Muscle layer of duodenum (tissue), 2 donors: Measurements from ENCODE around the gene PDIA4.
"Not testable (repeated sequence)": the region's sequence is repeated elsewhere in the genome, so short reads cannot be mapped to it uniquely, and the experiment has no call there.

Experiments
- H3K27ac ChIP-seq: one replicate; pipeline ENCODE4 v1.7.0; 2013; ENCODE audit warnings: mild to moderate bottlenecking, low read length
- H3K27me3 ChIP-seq: one replicate; pipeline ENCODE4 v1.7.0; 2013; ENCODE audit warnings: low read depth, mild to moderate bottlenecking, control low read depth, low read length
- H3K36me3 ChIP-seq, 2 donors: one replicate each; pipeline ENCODE4 v1.7.0; 2013; ENCODE audit warnings: low read length in 2 of 2, control low read depth in 1 of 2, mild to moderate bottlenecking in 1 of 2; ENCODE audit not compliant: insufficient read depth in 2 of 2, control insufficient read depth in 1 of 2
- H3K4me1 ChIP-seq, 2 donors: one replicate each; pipeline ENCODE4 v1.7.0; 2013; ENCODE audit warnings: low read length in 2 of 2, mild to moderate bottlenecking in 2 of 2, control low read depth in 1 of 2, moderate library complexity in 1 of 2; ENCODE audit not compliant: insufficient read depth in 2 of 2, control insufficient read depth in 1 of 2
- H3K4me3 ChIP-seq, 2 donors: one replicate each; pipeline ENCODE4 v1.7.0; 2013; ENCODE audit warnings: low read length in 2 of 2, low read depth in 1 of 2, mild to moderate bottlenecking in 1 of 2
- H3K9me3 ChIP-seq, 2 donors: one replicate each; pipeline ENCODE4 v1.7.0; 2013; ENCODE audit warnings: low read length in 2 of 2, control low read depth in 1 of 2, mild to moderate bottlenecking in 1 of 2; ENCODE audit not compliant: control insufficient read depth in 1 of 2
- donor health status: healthy.

Gene PDIA4

DNA sequence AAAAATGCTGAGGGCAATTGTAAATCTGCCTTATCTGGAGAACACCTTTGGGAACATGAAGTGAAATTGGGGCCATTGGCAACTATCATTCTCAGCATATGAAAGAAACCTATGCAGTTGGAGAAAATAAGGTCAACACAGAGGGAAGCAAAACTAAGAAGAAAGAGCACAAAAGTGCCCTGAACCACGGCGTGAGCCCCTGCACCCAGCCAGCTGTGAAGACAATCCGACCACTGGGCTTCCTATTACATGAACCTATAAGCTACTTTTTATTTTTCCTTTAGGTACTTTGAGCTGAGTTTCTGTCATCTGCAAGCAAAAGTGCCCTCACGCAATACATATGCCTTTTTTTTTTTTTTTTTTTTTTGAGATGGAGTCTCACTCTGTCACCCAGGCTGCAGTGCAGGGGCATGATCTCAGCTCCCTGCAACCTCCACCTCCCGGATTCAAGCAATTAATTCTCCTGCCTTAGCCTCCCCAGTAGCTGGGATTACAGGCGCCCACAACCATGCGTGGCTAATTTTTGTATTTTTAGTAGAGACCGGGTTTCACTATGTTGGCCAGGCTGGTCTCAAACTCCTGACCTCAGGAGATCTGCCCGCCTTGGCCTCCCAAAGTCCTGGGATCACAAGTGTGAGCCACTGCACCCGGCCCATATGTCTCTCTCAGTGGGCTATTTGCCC lies 34.1 kb upstream of the PDIA4 start:
- H3K9me3 ChIP-seq, H3K4me3 ChIP-seq, H3K36me3 ChIP-seq, H3K27me3 ChIP-seq, H3K27ac ChIP-seq, H3K4me1 ChIP-seq: not testable (repeated sequence)

DNA sequence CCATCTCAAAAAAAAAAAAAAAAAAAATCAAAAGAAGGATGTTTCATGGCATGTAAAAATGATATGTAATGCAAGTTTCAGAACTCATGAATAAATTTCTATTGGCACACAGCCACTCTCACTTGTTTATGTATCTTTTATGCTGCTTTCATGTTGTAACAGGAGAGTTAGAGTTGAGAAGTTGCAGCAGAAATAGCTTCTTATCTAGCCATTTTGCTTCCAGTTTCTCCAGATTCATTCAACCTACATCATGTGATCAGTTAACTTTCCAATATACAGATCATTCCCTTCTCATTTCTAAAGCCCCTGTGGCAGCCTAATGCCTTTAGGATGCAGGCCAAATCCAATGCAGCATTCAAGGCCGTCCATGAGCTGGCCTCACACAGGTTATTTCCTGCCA lies 31.9 kb upstream of the PDIA4 start:
- Histone ChIP-seq H3K27ac (no peak overlapping the region), H3K4me1 (no peaks in the 10 kb centered on the region), H3K9me3 (no peaks in the 10 kb centered on the region), H3K4me3 (no peak overlapping the region), H3K27me3 (no peaks in the 10 kb centered on the region), H3K36me3 (no peaks in the 10 kb centered on the region)

DNA sequence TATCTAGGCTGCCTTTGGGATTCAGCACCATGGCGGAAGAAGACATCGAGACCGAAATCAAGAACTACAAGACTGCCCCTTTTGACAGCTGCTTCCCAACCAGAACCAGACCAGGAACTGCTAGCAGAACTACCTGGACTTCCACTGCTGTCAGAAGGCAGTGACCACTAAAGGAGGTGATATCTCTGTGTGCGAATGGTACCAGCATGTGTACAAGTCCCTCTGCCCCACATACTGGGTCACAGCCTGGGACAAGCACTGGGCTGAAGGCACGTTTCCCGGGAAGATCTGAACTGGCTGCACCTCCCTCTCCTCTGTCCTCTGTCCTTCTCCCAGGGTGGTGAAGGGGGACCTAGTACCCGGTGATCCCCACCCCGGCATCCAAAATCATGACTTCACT lies 25.6 kb upstream of the PDIA4 start:
- Histone ChIP-seq H3K27me3 (no peaks in the 10 kb centered on the region), H3K36me3 (no peaks in the 10 kb centered on the region), H3K4me1 (no peaks in the 10 kb centered on the region), H3K4me3 (no peak overlapping the region), H3K27ac (no peak overlapping the region), H3K9me3 (no peaks in the 10 kb centered on the region)

DNA sequence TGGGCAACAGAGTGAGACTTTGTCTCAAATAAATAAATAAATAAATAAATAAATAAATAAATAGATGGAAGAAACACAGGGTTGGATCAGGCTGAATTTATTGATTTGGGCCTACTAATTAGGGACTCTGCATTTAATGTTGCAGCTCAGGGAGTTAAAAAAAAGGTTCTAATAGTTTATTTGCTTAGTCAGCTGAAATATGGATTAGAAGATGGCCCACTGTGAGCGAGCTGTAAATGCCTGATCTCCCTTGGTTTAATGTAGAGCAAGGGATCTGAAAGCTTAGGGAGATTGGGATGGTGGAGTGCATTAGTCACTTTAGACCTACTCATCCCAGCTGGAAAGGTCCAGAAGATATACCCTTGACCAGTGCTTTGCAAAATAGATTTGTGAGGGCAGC lies 25.1 kb upstream of the PDIA4 start:
- Histone ChIP-seq H3K4me3 (no peak overlapping the region), H3K4me1 (no peaks in the 10 kb centered on the region), H3K9me3 (no peaks in the 10 kb centered on the region), H3K27ac (no peak overlapping the region), H3K36me3 (no peaks in the 10 kb centered on the region), H3K27me3 (no peaks in the 10 kb centered on the region)

DNA sequence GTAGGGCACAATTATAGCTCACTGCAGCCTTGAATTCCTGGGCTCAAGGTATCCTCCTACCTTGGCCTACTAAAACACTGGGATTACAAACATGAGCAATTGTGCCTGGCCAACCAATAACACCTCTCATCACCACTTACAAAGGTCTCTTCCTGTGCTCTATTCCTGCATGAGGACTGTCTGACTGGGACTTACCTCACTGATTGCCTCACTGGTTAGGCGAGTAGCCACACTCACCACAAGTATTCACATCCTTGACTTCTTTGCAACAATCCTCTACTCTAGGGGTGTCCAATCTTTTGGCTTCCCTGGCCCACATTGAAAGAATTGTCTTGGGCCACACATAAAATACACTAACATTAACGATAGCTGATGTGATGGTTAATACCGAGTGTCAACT lies 22.6 kb upstream of the PDIA4 start:
- no peaks in the 10 kb centered on the region for H3K4me1 ChIP-seq
- no peak overlapping the region for H3K27ac ChIP-seq
- H3K9me3 ChIP-seq: no peaks in the 10 kb centered on the region
- no peaks in the 10 kb centered on the region for H3K36me3 ChIP-seq
- no peak overlapping the region for H3K4me3 ChIP-seq
- no peaks in the 10 kb centered on the region for H3K27me3 ChIP-seq

DNA sequence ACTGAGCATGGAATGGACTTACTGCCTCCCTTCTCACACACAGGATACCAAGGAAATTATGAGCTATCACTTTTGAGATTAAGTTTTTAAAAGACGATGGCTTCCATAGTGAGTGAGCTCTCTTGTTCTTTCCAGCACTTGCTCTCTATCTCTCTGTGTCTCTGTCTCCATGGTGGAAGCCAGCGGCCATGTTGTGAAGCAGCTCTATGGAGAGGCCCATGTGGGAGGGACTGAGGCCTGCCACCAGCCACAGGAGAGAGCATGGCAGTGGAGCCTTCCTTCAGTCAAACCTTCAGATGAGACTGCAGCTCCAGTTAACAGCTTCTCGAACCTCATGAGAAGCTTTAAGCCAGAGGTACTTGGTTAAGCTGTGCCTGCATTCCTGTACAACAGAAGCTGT lies 20.5 kb upstream of the PDIA4 start:
- Histone ChIP-seq H3K36me3 (no peaks in the 10 kb centered on the region), H3K4me3 (no peak overlapping the region), H3K4me1 (no peaks in the 10 kb centered on the region), H3K27ac (no peak overlapping the region), H3K27me3 (no peaks in the 10 kb centered on the region), H3K9me3 (no peaks in the 10 kb centered on the region)

DNA sequence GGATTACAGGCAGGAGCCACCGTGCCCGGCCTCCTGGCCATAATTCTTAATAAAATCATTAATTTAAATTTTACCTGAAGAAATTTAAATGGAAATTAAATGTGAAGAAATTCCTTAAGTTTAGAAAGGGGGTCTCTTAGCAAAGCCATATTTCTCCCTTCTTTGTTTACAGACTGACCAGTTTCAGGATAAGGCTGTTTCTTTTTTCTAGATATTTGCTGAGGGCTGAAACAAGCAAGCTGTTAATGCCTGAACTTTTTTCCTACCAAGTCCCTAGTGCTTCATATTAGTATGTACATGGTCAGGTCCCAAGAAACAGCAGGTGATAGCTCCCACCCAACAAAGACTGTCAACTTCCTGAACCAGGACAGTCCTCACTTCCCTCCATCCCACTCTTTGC lies 18.1 kb upstream of the PDIA4 start:
- H3K36me3 ChIP-seq: no peaks in the 10 kb centered on the region
- H3K27me3 ChIP-seq: no peaks in the 10 kb centered on the region
- H3K4me1 ChIP-seq: no peaks in the 10 kb centered on the region
- no peak overlapping the region for H3K4me3 ChIP-seq
- H3K9me3 ChIP-seq: no peaks in the 10 kb centered on the region
- H3K27ac ChIP-seq: no peak overlapping the region

DNA sequence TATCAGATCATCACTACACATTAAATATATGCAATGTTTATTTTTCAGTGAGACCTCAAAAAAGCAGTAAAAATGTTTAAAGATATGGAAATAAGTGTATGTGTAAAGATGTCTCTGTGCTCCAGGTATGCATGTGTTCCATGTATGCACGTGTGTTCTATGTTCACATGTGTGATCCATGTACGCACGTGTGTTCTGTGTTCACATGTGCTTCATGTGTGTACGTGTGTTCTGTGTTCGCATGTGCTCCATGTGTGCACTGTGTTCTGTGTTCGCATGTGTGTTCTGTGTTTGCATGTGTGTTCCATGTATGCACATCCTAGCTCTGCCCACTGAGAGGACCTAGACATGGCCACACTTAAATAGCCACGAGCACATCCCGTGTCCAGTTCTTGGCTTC lies 15.6 kb upstream of the PDIA4 start:
- H3K9me3 ChIP-seq: no peaks in the 10 kb centered on the region
- no peaks in the 10 kb centered on the region for H3K4me1 ChIP-seq
- no peak overlapping the region for H3K4me3 ChIP-seq
- no peaks in the 10 kb centered on the region for H3K36me3 ChIP-seq
- no peak overlapping the region for H3K27ac ChIP-seq
- H3K27me3 ChIP-seq: no peaks in the 10 kb centered on the region

DNA sequence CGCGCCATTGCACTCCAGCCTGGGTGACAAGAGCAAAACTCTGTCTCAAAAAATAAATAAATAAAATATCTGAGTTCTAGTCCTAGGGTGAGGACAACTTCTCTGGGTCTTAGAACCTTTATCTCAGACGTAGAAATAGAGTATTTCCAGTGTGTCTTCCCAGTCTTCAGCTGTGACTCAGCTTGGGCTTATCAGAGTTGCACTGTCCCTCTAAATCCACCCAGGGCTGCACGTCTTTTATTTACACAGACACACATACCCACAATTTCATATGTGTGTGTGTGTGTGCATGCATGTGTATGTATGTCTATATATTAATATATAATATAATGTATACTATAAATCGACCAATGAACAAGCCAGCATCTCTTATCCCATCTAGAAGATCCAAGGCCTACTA lies 13.0 kb upstream of the PDIA4 start:
- no peak overlapping the region for H3K27ac ChIP-seq
- H3K4me1 ChIP-seq: no peaks in the 10 kb centered on the region
- no peaks in the 10 kb centered on the region for H3K9me3 ChIP-seq
- no peaks in the 10 kb centered on the region for H3K27me3 ChIP-seq
- no peaks in the 10 kb centered on the region for H3K36me3 ChIP-seq
- no peak overlapping the region for H3K4me3 ChIP-seq

DNA sequence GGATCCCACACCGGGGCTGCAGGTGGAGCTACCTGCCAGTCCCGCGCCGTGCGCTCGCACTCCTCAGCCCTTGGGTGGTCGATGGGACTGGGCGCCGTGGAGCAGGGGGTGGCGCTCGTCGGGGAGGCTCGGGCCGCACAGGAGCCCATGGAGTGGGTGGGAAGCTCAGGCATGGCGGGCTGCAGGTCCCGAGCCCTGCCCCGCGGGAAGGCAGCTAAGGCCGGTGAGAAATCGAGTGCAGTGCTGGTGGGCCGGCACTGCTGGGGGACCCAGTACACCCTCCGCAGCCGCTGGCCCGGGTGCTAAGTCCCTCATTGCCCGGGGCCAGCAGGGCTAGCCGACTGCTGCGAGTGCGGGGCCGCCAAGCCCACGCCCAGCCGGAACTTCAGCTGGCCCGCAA lies 10.3 kb upstream of the PDIA4 start:
- not testable (repeated sequence) for H3K4me1 ChIP-seq, H3K9me3 ChIP-seq, H3K27ac ChIP-seq, H3K27me3 ChIP-seq, H3K4me3 ChIP-seq, H3K36me3 ChIP-seq

DNA sequence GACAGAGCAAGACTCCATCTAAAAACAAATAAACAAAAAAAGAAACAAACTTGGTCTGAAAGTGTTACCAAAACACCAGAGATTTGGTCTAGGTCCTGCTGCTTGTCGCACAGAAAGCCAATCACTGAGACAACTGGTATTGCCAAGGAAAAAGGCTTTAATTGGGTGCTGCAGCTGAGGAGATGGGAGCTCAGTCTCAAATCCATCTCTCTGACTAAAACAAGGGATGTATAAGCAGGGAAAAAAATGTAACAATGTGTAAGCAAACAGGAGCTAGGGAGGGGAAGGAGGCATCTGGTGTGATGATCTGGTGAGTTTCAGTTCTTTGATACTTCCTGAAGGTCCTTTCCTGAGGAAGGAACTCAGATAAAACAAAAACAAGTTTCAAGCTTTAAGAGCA lies 8.4 kb upstream of the PDIA4 start:
- Histone ChIP-seq H3K9me3 (no peaks in the 10 kb centered on the region), H3K27ac (no peak overlapping the region), H3K4me3 (no peak overlapping the region), H3K36me3 (no peaks in the 10 kb centered on the region), H3K27me3 (no peaks in the 10 kb centered on the region), H3K4me1 (no peaks in the 10 kb centered on the region)

DNA sequence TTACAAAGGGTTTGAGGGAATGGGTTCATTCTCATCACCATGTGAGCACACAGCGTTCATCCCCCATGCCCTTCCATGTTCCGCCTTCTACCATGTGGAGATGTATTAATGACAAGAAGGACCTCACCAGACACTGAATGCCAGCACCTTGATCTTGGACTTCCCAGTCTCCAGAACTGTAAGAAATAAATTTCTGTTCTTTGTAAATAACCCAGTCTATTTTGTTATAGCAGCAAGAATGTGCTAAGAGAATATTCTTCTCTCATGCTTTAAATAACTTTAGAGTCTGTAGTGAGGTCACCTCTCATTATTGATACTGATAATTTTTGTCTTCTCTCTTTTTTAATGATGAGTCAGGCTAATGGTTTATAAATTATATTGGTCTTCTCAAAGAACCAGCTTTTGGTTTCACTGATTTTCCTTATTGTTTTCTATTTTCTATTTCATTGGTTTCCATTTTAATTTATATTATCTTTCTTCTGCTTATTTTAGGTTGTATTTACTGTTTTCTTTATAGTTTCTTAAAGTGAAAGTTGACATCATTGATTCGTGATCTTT lies 3.1 kb upstream of the PDIA4 start:
- Histone ChIP-seq H3K4me1 (peaks cover 0 to 9% of the 10 kb centered on the region in 2 donors), H3K27ac (no peak overlapping the region), H3K9me3 (no peaks in the 10 kb centered on the region), H3K27me3 (no peaks in the 10 kb centered on the region), H3K4me3 (no peak overlapping the region), H3K36me3 (no peaks in the 10 kb centered on the region)
